GM18498 (cell line): ENCODE measurements around the gene PRPF8.

Experiments
- ATAC-seq: cut with Tn5 transposase; IDR thresholded peaks from one replicate; pipeline ENCODE4 v1.9.1; 2021; ENCODE audit warnings: mild to moderate bottlenecking, moderate library complexity; ENCODE audit not compliant: unreplicated experiment

Gene PRPF8

GRCh38 chr17:1627982-1628855 lies 56.4 kb downstream of the PRPF8 start, which contains the start of gene SLC43A2:
TSS of gene SLC43A2 (minus strand) at chr17:1628834. CDS start at chr17:1627874, 960 bp downstream.
- peak; percentile 70 for ATAC-seq

DNA sequence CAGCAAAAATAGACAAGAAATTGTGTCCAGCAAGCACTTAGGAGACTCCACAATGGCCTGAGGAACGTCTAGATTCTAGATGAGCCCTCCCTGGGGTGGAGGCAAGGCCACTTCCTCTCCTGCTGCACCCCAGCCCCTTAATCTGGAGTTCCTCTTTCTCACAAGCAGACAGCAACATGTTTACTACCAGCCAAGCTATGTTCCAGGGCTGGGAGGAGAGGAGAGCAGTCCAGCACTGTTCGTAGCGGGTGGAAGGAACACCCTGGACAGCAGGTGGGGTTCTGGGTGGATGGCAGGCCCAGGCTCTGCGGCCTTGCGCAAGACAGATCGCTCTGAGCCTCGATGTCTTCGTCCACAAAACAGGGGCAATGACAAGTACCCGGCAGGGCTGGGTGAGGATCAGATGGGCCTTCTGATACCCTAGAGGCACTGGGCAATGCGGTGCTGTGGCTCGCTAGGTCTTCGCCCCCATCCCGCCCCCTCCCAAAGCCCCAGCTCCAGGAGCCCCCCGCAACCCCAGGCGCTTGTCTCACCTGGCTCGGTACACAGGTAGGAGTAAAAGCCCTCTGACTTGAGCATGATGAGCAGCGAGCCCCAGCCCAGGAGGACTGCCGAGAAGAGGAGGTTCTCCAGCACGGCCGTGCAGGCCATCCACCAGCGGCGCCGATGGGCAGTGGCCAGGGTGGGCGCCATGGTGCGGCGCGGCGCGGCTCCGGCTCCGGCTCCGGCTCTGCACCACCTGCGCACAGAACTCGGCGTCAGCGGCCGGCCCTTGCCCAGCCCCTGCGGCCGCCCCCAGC lies 57.3 kb downstream of the PRPF8 start:
- ATAC-seq, result no peak

DNA sequence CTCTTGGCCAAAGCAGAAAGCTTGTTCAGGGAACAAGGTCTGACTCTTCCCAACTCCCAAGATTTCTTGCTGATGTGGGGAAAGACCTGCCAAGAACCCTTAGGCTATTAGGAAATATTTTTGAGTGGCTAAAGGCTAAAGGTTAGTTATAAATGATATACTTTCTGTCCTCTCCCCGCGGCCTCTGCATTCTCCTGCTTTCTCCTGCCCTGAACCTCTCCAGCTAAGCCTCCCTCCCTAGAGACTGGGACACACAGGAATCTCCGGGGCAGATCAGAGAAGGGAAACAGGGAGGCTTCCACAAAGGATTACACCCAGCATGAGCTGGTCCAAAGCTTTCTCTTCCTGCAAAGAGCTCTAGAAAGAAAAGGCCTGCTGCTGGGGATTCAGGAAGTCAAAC lies 58.3 kb downstream of the PRPF8 start:
- ATAC-seq, result no peak

DNA sequence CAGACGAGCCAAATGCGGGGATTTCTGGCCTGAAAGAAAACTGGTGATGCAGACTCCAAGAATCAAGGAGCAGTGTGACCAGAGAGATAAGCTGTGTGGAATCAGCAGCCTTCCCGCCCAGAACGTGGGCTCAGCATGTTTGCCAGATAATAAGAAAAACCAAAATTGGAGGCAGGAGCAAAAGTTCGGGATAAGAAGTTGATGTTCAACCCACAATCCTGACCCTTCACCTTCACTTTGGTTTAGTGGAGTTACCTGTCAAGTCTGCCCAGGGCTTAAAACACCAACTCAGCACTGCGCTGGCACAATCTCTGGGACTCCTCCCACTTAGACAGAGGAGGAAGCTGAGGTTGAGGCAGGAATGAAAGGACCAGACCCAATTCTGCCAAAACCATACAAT lies 59.1 kb downstream of the PRPF8 start:
- no peak for ATAC-seq

- ATAC-seq, result no peak
These were observed 59.6 kb downstream of the PRPF8 start for GRCh38 chr17:1625053-1625452.

GRCh38 chr17:1624650-1625049 lies 60.0 kb downstream of the PRPF8 start:
- ATAC-seq, result no peak

DNA sequence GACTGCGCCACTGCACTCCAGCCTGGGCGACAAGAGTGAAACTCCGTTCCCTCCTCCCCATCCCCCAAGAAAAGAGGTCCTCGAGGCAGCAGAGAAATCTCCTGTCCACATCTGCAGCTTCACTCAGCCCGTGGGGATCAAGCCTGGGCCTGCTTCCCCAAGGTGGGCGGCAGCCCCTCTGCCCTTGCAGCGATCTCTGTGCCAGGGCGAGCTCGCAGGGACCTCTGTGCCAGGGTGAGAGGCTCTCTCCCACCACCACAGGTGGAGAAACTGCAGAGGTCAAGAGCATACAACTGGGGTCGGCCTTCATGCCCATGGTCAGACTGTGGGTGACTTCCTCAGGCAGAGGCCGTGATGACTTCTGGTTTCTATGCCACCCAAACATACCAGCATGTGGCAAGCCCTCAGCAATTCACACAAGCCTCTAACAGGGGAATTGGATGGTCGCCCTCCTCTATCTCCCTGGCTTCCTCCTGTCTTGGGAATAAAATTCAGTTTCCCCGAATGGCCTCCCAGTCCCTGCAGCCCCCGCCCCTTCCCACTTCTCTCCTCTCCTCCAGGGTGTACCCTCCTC lies 61.5 kb downstream of the PRPF8 start:
- no peak for ATAC-seq

DNA sequence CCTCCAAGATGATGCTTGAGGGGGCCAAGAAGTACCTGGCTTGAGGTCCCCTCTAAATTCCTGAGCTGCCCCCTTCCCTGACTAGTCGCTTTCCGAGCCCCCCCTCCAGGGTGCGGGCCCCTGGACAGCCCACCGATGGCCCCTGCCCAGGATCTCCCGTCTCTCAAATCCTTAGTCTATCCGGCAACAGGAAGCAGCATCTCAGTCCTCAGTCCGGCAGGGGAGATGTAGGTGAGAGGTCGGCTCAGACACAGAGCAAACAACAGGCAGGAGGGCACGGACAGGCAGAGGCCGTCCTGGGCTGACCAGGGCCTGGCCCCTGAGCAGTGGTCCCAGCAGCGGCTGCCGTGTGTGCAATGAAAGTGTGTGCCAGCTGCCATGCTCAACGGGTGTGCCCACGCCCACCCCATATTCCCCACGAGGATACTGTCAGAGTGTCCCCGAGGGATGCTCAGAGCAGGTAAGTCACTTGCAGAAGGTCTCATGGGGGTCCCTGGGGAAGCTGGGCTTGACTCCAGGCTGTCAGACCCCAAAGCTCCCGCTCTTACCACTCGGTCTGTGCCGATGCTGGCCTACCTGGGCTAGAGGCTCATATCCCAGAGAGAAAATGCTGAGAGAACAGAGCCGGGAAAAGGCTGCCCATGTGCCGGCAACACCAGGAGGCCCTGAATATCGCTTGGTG lies 63.3 kb downstream of the PRPF8 start:
- no peak for ATAC-seq

GRCh38 chr17:1620486-1620885 lies 64.2 kb downstream of the PRPF8 start:
- ATAC-seq, result no peak

DNA sequence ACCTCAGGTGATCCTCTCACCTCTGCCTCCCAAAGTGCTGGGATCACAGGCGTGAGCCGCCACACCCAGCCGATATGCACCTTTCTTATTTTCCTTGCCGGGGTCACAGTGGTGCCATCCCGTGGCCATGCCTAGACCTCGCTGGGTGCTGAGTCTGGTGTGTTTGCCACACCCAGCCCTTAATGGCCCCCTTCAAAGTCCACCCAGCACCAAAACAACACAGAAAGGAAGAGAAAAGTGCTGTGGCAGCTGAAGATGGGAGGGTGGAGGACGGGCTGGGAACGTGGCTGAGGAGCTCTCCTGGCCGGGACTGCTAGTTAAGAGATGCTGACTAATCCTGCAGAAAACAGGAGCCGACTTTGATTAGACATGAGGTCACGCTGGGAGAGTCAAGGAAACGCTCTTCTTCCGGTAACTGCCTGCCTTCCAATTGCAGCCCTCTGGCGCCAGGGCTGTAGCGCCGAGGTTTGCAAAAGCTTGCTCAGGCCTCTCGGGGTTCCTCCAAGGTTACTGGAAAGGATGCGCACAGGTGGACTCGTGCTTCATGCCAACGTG lies 67.0 kb downstream of the PRPF8 start:
- no peak for ATAC-seq

- no peak for ATAC-seq
These were observed 68.6 kb downstream of the PRPF8 start for GRCh38 chr17:1616101-1616500.

DNA sequence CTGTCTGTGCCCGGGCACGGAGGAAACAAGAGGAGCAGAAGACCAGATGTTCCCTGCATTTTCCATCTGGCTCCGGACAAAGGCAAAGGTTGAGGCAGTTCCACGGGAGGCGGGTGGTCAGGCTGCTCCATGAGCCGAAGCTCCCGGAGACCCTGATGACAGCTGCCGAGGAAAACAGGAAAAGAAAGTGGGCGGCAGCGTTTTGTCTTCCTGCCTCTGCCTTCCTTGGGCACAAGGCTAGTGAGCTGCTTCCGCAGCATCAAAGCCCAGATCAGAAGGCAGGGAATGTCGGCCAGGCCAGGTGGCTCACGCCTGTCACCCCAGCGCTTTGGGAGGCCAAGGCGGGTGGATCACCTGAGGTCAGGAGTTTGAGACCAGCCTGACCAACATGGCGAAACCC lies 72.3 kb downstream of the PRPF8 start:
- ATAC-seq, result no peak

DNA sequence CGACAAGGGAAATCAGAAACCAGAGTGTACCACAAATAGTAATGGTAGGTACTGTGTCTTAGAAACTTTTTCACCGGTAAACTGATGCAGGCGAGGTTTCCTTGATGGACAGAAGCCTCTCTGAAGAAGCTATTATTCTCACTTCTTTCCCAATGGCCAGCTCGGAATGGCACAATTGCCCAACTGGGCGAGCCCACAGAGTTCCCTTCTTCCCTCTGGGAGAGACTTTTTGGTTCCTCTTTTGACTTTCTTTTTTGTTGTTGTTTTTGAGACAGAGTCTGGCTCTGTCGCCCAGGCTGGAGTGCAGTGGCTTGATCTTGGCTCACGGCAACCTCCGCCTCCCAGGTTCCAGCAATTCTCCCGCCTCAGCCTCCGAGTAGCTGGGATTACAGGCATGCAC lies 73.0 kb downstream of the PRPF8 start:
- ATAC-seq, result no peak

DNA sequence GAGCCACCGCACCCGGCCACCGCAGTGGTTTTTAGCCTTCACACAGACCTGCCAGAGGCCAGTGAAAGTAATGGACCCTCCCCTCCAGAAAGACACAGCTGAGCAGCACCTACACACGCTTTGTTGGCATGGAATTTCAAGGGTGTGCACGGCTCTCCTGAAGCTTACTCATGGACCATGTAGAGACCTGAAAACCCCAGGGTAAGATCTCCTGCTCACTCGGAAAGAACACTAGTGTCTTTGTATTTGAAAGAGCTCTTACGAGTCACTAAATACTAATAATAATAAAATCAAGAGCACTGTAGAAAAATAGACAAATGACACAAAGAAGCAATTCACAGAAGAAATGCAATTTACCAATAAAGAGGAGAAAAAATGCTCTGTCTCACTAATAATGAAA lies 76.0 kb downstream of the PRPF8 start:
- ATAC-seq, result no peak

DNA sequence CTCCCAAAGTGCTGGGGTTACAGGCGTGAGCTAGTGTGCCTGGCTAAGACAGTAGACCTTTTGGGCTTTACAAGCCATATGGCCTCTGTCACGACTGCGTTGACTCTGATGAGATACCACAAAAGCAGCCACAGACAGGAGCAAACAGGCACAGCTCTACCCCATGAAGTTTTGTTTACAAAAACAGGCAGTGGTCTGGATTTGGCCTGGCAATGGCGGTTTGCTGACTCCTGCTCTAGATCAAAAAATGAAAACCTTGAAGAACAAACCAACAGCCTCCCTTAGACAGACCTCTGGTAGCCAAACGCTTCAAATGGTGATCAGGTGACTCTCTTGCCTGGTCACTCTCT lies 76.7 kb downstream of the PRPF8 start:
- no peak for ATAC-seq

DNA sequence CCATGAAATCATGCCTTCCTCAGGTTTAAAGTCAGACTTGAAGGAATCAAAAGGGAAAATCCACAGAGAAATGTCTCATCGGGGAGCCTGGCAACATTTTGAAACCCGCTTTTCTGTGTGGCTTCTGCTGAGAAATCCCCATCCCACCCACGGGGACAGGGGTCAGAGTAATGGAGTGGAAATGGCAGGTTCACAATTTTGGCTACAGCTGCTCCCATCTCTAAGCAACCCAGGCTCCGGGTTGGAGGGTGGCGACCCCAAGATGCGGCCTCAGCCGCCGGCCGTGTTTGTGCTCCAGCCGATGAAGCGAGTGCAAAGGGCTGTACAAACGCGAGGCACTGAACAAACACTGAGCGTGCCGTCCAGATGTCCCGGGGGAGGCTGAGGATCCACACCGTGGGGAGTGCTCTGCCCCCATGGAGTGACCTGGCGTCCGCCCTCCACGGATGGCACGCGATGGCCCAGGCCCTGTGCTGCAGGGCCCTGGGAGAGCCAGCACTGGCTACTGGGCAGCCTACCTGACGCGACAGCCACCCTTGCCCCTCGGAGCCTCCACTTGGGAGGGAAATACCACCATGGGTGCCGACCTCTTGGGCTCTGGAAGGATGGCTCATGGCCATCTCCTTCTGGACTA lies 78.2 kb downstream of the PRPF8 start:
- ATAC-seq, result no peak

DNA sequence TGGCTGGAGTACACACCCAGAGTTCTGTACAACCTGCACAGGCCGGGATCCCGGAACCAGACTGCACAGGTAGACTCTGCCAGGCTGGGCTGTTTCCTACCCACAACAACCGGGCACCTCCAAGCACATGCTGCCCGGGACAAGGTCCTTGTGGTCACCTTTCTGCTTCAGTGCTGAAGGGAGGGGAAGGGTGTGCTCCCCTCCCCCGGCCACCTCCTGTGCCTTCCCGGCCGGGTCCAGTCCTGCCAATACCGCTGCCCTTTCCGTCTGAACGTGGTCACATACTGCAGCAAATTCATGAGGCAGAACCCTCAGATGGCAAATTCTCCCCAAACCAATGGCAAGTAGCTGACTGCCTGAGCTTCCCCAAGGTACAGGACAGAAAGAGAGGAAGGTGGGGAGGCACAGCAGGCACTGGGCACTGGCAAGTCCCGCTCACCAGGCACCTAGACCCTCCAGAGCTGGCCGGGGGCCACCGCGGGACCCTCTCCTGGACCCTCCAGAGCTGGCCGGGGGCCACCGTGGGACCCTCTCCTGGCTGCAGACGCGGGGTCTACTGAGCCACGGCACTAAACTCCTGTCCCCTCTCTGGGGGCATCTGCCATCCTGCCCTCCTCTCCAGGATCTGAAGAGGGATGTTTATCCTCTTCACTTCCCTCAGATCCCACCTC lies 78.9 kb downstream of the PRPF8 start:
- ATAC-seq, result no peak

- no peak for ATAC-seq
These were observed 79.7 kb downstream of the PRPF8 start for GRCh38 chr17:1604831-1605528.

GRCh38 chr17:1601571-1601970 lies 83.1 kb downstream of the PRPF8 start:
- ATAC-seq, result no peak
